HCT116 (cell line): Measurements from ENCODE around the gene SFXN5. TPM values are rescaled to one million over a fixed set of nuclear protein-coding genes. Genes with fewer than 3 reads are reported as not detected.

Experiments used
- ATAC-seq: fragments of 200-7000 bp; cut with Tn5 transposase; 2 replicates; pipeline ENCODE4 v1.9.1; 2020; ENCODE audit warnings: mild to moderate bottlenecking, moderate library complexity
- BruUV-seq: library from RNA; stranded (reverse); fragments of 400-500 nt; replicated peaks from 2 replicates; lab custom pipeline; 2021; lab: Mats Ljungman, UMichigan
- CTCF ChIA-PET: fragments of 300-600 bp; sonication (Branson Sonifier 250); formaldehyde crosslinking; loops from one replicate; lab custom pipeline; 2021; ENCODE audit warnings: antibody characterized with exemption; lab: Charles Lee
- POLR2A ChIA-PET: fragments of 300-600, 350-600 bp; sonication (Branson Sonifier 250); formaldehyde crosslinking; loops from one replicate; lab custom pipeline; 2021; ENCODE audit warnings: antibody characterized with exemption; lab: Charles Lee
- RAD21 ChIA-PET, 2 experiments: fragments of 300-600 bp; sonication (Branson Sonifier 250); formaldehyde crosslinking; loops; one replicate each; lab custom pipeline; 2023; ENCODE audit warnings: low total read pairs in 2 of 2; ENCODE audit not compliant: uncharacterized antibody in 2 of 2, unreplicated experiment in 2 of 2, low non-redundant PET in 1 of 2; lab: Charles Lee
- DNase-seq: peaks from one replicate; pipeline ENCODE4 v3.0.0-alpha.2; 2010; ENCODE audit warnings: low read depth, low spot score
- H2AFZ ChIP-seq: fragments of 200-600 bp; shearing (Covaris generic), sonication (generic); 2 replicates; pipeline ENCODE4 v1.6.1; 2017; ENCODE audit warnings: low read depth, mixed run types, mixed read lengths, antibody characterized with exemption, low read length; ENCODE audit not compliant: poor library complexity, severe bottlenecking
- H3K27ac ChIP-seq: 2 replicates; pipeline ENCODE4 v1.5.1; 2012; ENCODE audit warnings: low read depth, low read length
- H3K27me3 ChIP-seq: fragments of 200-600 bp; sonication (generic); 2 replicates; pipeline ENCODE4 v1.6.1; 2016; ENCODE audit warnings: mixed run types, low read length, mixed read lengths; ENCODE audit not compliant: insufficient read depth
- H3K36me3 ChIP-seq, 2 experiments: fragments of 200-500 bp in 1 of 2; fragments of 200-600 bp in 1 of 2; sonication (Bioruptor generic) in 1 of 2; sonication (generic) in 1 of 2; 2 replicates each; pipeline versions ENCODE4 v1.5.1 to v1.6.1; 2014 to 2016; ENCODE audit warnings: low read length in 2 of 2, inconsistent platforms in 1 of 2, mixed read lengths in 1 of 2, mixed run types in 1 of 2; ENCODE audit not compliant: insufficient read depth in 2 of 2, control insufficient read depth in 1 of 2
- H3K4me1 ChIP-seq, 2 experiments: fragments of 200-600 bp in 1 of 2; sonication (generic) in 1 of 2; 2 replicates each; pipeline versions ENCODE4 v1.5.1 to v1.6.1; 2012 to 2017; ENCODE audit warnings: low read length in 2 of 2, inconsistent platforms in 1 of 2, mild to moderate bottlenecking in 1 of 2, mixed read lengths in 1 of 2, mixed run types in 1 of 2, moderate library complexity in 1 of 2; ENCODE audit not compliant: insufficient read depth in 2 of 2, control insufficient read depth in 1 of 2
- H3K4me2 ChIP-seq: fragments of 200-600 bp; sonication (generic); 2 replicates; pipeline ENCODE4 v1.6.1; 2017; ENCODE audit warnings: mixed run types, low read length, mixed read lengths
- H3K4me3 ChIP-seq, 2 experiments: fragments of 200-600 bp in 1 of 2; sonication (generic) in 1 of 2; replicated peaks in 1 of 2; 2 replicates each; pipeline ENCODE4 v1.5.1; 2011 to 2016; ENCODE audit warnings: low read length in 2 of 2, control low read depth in 1 of 2, low read depth in 1 of 2, mild to moderate bottlenecking in 1 of 2, mixed read lengths in 1 of 2, mixed run types in 1 of 2
- H3K79me2 ChIP-seq: fragments of 200-600 bp; sonication (generic); 2 replicates; pipeline ENCODE4 v1.6.1; 2017; ENCODE audit warnings: mild to moderate bottlenecking, mixed run types, low read length, moderate library complexity, mixed read lengths; ENCODE audit not compliant: insufficient read depth
- H3K9ac ChIP-seq: fragments of 200-600 bp; sonication (generic); 2 replicates; pipeline ENCODE4 v1.6.1; 2016; ENCODE audit warnings: low read length, mixed read lengths
- H3K9me2 ChIP-seq: fragments of 200-600 bp; sonication (generic), shearing (Covaris generic); 2 replicates; pipeline ENCODE4 v1.6.1; 2017; ENCODE audit warnings: mixed run types, mild to moderate bottlenecking, moderate library complexity; ENCODE audit not compliant: insufficient read depth
- H3K9me3 ChIP-seq, 2 experiments: fragments of 200-500 bp in 1 of 2; fragments of 200-600 bp in 1 of 2; sonication (Bioruptor generic) in 1 of 2; sonication (generic) in 1 of 2; 2 replicates each; pipeline ENCODE4 v1.6.1; 2014 to 2017; ENCODE audit warnings: low read length in 2 of 2, mixed read lengths in 2 of 2, inconsistent platforms in 1 of 2, low read depth in 1 of 2, mild to moderate bottlenecking in 1 of 2, mixed run types in 1 of 2, moderate library complexity in 1 of 2; ENCODE audit not compliant: control insufficient read depth in 1 of 2, insufficient read depth in 1 of 2
- H4K20me1 ChIP-seq: fragments of 200-600 bp; sonication (generic), shearing (Covaris generic); 2 replicates; pipeline ENCODE4 v1.6.1; 2017; ENCODE audit warnings: mixed run types, mild to moderate bottlenecking, moderate library complexity; ENCODE audit not compliant: insufficient read depth
- ATF3 ChIP-seq: IDR thresholded peaks from 2 replicates; pipeline ENCODE4 v1.6.1; 2012
- CBX3 ChIP-seq: IDR thresholded peaks from 2 replicates; pipeline ENCODE4 v1.6.1; 2012; ENCODE audit warnings: low read depth
- ELF1 ChIP-seq: IDR thresholded peaks from 2 replicates; pipeline ENCODE4 v1.6.1; 2012; ENCODE audit warnings: low read depth, borderline replicate concordance
- EZH2phosphoT487 ChIP-seq: fragments of 200-600 bp; IDR thresholded peaks from 2 replicates; pipeline ENCODE4 v1.6.1; 2018; ENCODE audit warnings: antibody characterized with exemption, borderline replicate concordance
- FOSL1 ChIP-seq: IDR thresholded peaks from 2 replicates; pipeline ENCODE4 v1.6.1; 2012; ENCODE audit warnings: low read depth
- POLR2A ChIP-seq: IDR thresholded peaks from 2 replicates; pipeline ENCODE4 v1.7.0; 2011; ENCODE audit warnings: borderline replicate concordance; ENCODE audit not compliant: insufficient read depth, insufficient read length; ENCODE audit errors: extremely low read depth
- POLR2AphosphoS5 ChIP-seq: IDR thresholded peaks from 2 replicates; pipeline ENCODE4 v1.6.1; 2011; ENCODE audit warnings: mild to moderate bottlenecking, low read depth, low read length, moderate library complexity
- RAD21 ChIP-seq: IDR thresholded peaks from 2 replicates; pipeline ENCODE4 v1.6.1; 2012; ENCODE audit warnings: low read depth, mild to moderate bottlenecking
- REST ChIP-seq: IDR thresholded peaks from 2 replicates; pipeline ENCODE4 v1.6.1; 2012; ENCODE audit warnings: low read depth
- SIN3A ChIP-seq: IDR thresholded peaks from 2 replicates; pipeline ENCODE4 v1.6.1; 2012; ENCODE audit warnings: low read depth
- SP1 ChIP-seq: IDR thresholded peaks from 2 replicates; pipeline ENCODE4 v1.6.1; 2012; ENCODE audit warnings: low read depth
- TCF7L2 ChIP-seq: IDR thresholded peaks from 2 replicates; pipeline ENCODE4 v1.7.0; 2011; ENCODE audit warnings: borderline replicate concordance, inconsistent platforms; ENCODE audit not compliant: insufficient read depth, insufficient read length; ENCODE audit errors: extremely low read depth
- intact Hi-C: fragments of 100-400 bp; cut with micrococcal nuclease; formaldehyde crosslinking; loops from 2 replicates; pipeline ENCODE4 v1.10.0; 2022
- total RNA-seq: library from RNA; stranded (reverse); gene quantifications from one replicate; pipeline ENCODE4 v1.2.1, GENCODE V29; 2021; ENCODE audit not compliant: unreplicated experiment
- TF ChIP-seq, protein P1 (sequence below): IDR thresholded peaks from 2 replicates; pipeline ENCODE4 v1.6.1; 2011; ENCODE audit warnings: mild to moderate bottlenecking, low read length, moderate library complexity; ENCODE audit not compliant: insufficient replicate concordance; ENCODE audit errors: extremely low read depth

The SFXN5 gene
- total RNA-seq, 1 experiment from 2014 or later = 10.0 TPM

DNA sequence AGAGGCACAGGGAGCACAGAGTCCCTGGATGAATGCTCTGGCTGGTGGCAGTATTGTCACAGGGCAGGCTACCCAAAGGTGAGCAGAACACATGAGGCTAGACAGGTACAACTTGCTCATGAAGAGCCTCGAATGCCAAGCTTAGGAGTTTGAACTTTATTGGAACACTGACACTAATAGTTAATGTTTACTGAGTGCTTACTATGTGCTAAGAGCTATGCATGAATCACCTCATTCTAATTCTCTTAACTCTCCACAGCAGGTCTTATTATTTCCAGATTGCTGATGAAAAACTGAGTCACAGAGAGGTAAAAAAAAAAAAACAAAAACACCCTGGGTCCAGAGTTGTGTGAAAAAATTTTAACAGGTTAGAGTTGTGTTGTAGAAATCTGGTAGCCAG lies 160.3 kb downstream of the SFXN5 start:
- H2AFZ ChIP-seq = no peak overlapping the region
- POLR2A ChIA-PET = no interaction called here
- no peak overlapping the region for H3K27ac ChIP-seq
- H3K4me1 ChIP-seq = peaks cover 6 to 13% of the 10 kb centered on the region in 2 experiments; a peak in 3 of 4 replicates
- RAD21 ChIA-PET = no interaction called here
- H3K4me3 ChIP-seq = no peak overlapping the region
- no peaks in the 10 kb centered on the region for H3K9me3 ChIP-seq
- H3K79me2 ChIP-seq = no peaks in the 10 kb centered on the region
- no peak overlapping the region for H3K4me2 ChIP-seq
- H3K27me3 ChIP-seq = peaks cover 17% of the 10 kb centered on the region; the same call in 1 of the 2 replicates
- ATAC-seq (no peak), DNase-seq (no peak)
- H4K20me1 ChIP-seq = no peaks in the 10 kb centered on the region
- H3K9me2 ChIP-seq = no peaks in the 10 kb centered on the region
- no peak overlapping the region for H3K9ac ChIP-seq
- intact Hi-C loops = no loop called here
- no peak for TF ChIP-seq EZH2phosphoT487
- TF ChIP-seq CBX3 = no peak
- no peak for TF ChIP-seq REST
- no peak for TF ChIP-seq ATF3
- no peak for TF ChIP-seq FOSL1
- no peak for TF ChIP-seq POLR2AphosphoS5
- TF ChIP-seq, all 23 proteins: peak for 0
- H3K36me3 ChIP-seq = no peaks in the 10 kb centered on the region
- CTCF ChIA-PET = no interaction called here
- BruUV-seq = no TSS peak

- Histone ChIP-seq H3K36me3 (no peaks in the 10 kb centered on the region), H3K4me2 (no peak overlapping the region), H3K4me1 (peaks cover 0 to 3% of the 10 kb centered on the region in 2 experiments; a peak in 1 of 4 replicates), H3K9me3 (no peaks in the 10 kb centered on the region), H3K9me2 (no peaks in the 10 kb centered on the region), H2AFZ (no peak overlapping the region), H4K20me1 (no peaks in the 10 kb centered on the region)
- CTCF ChIA-PET = no interaction called here
- intact Hi-C loops = loop anchor here (5.0 kb wide), 1 partner anchor 269 kb away; no protein-coding TSS in a partner anchor
- RAD21 ChIA-PET = no interaction called here
- BruUV-seq = no TSS peak
- ATAC-seq = no peak
- TF ChIP-seq RAD21 (no peak), ATF3 (no peak), ELF1 (no peak), SP1 (no peak), EZH2phosphoT487 (no peak), CBX3 (no peak), POLR2A (no peak), SIN3A (no peak), TCF7L2 (no peak)
- TF ChIP-seq, protein P1, sequence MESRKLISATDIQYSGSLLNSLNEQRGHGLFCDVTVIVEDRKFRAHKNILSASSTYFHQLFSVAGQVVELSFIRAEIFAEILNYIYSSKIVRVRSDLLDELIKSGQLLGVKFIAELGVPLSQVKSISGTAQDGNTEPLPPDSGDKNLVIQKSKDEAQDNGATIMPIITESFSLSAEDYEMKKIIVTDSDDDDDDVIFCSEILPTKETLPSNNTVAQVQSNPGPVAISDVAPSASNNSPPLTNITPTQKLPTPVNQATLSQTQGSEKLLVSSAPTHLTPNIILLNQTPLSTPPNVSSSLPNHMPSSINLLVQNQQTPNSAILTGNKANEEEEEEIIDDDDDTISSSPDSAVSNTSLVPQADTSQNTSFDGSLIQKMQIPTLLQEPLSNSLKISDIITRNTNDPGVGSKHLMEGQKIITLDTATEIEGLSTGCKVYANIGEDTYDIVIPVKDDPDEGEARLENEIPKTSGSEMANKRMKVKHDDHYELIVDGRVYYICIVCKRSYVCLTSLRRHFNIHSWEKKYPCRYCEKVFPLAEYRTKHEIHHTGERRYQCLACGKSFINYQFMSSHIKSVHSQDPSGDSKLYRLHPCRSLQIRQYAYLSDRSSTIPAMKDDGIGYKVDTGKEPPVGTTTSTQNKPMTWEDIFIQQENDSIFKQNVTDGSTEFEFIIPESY = no peak
- TF ChIP-seq, all 23 proteins: peak for 0
- Histone ChIP-seq H3K27me3 (peaks cover 17% of the 10 kb centered on the region; the same call in 1 of the 2 replicates), H3K79me2 (no peaks in the 10 kb centered on the region), H3K9ac (no peak overlapping the region), H3K4me3 (no peak overlapping the region), H3K27ac (no peak overlapping the region)
- POLR2A ChIA-PET = no interaction called here
- DNase-seq = no peak
Observed at GRCh38 chr2:72908741-72909140, 162.8 kb downstream of the SFXN5 start.
